GM12864 (cell line): Measurements from ENCODE around the gene GPER1.
"Not testable (repeated sequence)": the region's sequence is repeated elsewhere in the genome, so short reads cannot be mapped to it uniquely, and the experiment has no call there.

Experiments
- DNase-seq: peaks from one replicate; pipeline ENCODE4 v3.0.0-alpha.2; 2011; ENCODE audit warnings: low read depth
- H3K4me3 ChIP-seq: 2 replicates; pipeline ENCODE4 v1.5.1; 2011; ENCODE audit warnings: mild to moderate bottlenecking, low read depth, low read length, control low read depth
- CTCF ChIP-seq: IDR thresholded peaks from 2 replicates; pipeline ENCODE4 v1.5.1; 2011; ENCODE audit warnings: low read depth, mild to moderate bottlenecking, moderate library complexity, low read length, control low read depth, inconsistent platforms; ENCODE audit errors: missing control alignments

Gene GPER1

GRCh38 chr7:1071731-1072254 lies 16.1 kb upstream of the GPER1 start:
- TF ChIP-seq CTCF = no peak
- no peak overlapping the region for H3K4me3 ChIP-seq
- no peak for DNase-seq

DNA sequence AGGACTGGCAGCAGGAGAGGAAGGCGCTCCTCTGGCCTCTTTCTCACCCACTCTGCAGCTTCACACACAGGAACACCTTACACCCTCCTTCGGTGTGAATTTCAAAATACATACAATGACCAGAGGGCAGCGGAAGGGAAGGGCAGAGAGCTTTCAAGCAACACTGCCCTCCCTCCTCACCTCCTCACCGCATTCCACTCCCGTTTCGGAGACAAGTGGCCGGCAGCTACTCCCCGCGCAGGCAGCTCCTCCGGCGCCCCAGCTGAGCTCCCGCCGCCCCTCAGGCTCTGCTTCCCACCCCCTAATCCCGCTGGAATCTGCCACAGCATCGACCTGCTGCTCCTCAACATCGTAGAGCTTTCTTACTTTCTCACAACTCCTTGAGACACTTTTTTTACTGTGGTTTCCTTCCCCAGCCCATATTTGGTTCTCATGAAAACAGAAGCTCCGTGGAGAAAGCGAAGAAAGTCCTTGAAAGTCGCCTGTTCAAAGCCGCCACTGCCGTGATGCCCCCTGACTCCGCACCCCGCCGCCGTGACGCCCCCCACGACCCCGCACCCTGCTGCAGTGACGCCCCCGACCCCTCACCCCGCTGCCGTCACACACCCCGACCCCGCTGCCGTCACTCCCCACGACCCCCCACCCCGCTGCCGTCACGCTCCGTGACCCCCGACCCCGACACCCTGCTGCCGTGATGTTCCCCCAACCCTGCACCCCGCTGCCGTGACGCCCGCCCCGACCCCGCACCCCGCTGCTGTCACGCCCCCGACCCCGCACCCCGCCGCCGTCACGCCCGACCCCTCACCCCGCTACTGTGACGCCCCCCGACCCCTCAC lies 14.6 kb upstream of the GPER1 start:
- H3K4me3 ChIP-seq = no peak overlapping the region
- TF ChIP-seq CTCF = no peak
- DNase-seq = no peak

DNA sequence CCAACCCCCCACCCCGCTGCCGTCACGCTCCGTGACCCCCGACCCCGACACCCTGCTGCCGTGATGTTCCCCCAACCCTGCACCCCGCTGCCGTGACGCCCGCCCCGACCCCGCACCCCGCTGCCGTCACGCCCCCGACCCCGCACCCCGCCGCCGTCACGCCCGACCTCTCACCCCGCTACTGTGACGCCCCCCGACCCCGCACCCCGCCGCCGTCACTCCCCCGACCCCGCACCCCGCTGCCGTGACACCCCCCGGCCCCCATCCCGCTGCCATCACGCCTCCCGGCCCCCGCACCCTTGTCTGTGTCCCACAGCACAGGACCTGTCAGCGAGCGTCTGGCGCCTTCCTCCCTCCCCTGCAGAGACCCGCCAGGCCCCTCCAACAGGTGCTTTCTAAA lies 13.9 kb upstream of the GPER1 start:
- not testable (repeated sequence) for DNase-seq, H3K4me3 ChIP-seq

DNA sequence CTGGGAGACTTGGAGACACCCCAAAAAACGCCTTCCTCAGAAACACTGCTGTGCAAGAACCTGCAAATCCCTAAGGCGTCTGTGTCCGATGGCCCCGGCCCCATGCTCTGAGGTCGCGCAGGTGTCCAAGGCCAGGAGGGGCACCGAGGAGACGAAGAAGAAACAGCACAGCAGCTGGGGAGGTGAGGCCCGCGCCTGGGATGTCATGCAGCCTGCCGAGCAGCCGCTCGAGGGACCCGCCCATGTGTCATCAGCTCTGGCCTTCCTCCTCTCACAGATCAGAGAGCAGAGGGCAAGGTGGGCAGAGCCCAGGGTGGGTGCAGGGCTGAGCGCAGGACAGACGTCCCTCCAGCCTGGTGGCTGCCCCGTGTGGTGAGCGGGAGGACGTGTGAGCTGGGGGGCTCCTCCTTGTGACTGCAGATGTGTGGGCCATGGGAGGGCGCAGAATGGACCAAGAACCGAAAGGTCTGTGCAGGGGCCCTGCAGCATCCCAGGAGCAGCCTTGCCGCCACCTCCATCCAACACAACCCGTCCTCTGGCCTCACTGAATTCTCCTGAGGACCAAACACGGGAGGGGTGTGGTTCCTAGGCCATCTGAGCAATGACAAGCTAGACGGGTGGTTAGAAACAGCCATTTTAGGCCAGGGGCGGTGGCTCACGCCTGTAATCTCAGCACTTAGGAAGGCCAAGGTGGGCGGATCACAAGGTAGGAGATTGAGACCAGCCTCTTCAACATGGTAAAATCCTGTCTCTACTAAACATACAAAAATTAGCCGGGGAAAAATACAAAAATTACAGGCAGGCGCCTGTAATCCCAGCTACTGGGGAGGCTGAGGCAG lies 13.1 kb upstream of the GPER1 start:
- DNase-seq = no peak
- TF ChIP-seq CTCF = no peak
- no peak overlapping the region for H3K4me3 ChIP-seq

DNA sequence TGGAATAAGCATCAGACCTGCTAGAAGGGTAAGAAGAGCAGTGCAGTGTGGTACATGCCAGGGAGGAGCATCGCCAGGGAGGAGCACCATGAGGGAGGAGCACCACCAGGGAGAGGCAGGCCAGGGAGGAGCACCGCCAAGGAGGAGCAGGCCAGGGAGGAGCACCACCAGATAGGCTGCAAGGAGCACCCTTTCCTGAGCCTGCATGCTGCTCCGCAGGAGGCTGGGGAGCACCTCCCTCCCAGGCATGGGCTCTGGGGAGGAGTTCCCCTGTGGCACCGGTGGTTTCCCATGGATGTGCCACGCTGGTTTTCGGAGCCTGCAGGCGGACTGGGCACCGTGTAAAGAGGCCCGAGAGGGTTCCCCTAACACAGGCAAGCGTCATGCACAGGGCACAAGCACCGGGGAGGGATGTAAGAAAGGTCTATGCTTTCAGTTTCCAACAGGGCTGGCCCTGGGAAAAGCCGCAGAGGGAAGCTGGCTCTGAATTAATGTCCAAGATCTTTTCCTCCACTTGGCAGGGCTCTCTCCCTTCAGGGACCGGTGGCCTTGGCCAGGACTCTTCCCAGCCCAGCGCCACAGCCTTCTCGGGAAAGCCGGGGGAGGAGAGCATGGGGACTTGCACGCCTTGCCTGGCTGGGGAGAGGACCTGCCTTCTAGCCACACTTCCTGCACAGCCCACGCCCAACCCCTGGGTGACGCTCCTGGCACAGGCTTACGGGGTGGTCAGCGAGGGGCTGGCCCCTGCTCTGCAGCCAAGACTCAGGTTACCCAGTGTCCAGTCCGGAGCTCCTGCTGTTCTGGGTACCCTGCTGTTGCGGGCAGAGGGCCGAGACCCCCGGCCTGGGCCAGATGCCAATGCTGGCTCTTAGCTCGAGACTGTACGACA lies 11.5 kb upstream of the GPER1 start:
- H3K4me3 ChIP-seq = no peak overlapping the region
- DNase-seq = no peak
- TF ChIP-seq CTCF = no peak

DNA sequence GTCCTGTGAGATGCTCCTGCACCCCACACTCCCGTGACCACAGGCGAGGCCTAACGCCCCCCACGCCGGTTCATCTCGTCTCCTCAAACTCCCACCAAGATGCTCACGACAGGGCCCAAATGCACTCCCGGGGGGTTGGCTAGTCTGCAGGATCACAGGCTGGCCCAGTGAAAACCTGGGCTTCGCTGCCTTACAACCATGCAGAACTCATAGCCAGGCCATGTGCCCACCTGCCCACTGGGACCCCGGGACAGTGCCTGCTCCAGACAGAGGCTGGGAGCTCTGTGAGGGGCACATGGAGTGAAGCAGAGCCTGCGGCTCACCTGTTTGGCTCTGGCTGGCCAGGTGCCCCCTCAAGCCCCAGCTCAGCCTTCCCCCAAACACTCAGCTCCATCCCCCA lies 9.4 kb upstream of the GPER1 start:
- no peak for TF ChIP-seq CTCF
- H3K4me3 ChIP-seq = no peak overlapping the region
- DNase-seq = no peak
